PC-3 (cell line): Measurements from ENCODE around the gene HAND1. TPM values are rescaled to one million over a fixed set of nuclear protein-coding genes. Genes with fewer than 3 reads are reported as not detected.

Experiments used
- ATAC-seq: fragments of 200-7000 bp; cut with Tn5 transposase; 2 replicates; pipeline ENCODE4 v1.9.1; 2020; ENCODE audit warnings: mild to moderate bottlenecking, moderate library complexity
- BruUV-seq: library from RNA; stranded (reverse); fragments of 400-500 nt; replicated peaks from 2 replicates; lab custom pipeline; 2021; lab: Mats Ljungman, UMichigan
- CTCF ChIA-PET: fragments of 300-600 bp; sonication (Branson Sonifier 250); formaldehyde crosslinking; loops from one replicate; lab custom pipeline; 2022; ENCODE audit warnings: antibody characterized with exemption; lab: Charles Lee
- POLR2A ChIA-PET: fragments of 300-600 bp; sonication (Branson Sonifier 250); formaldehyde crosslinking; loops from one replicate; lab custom pipeline; 2022; ENCODE audit warnings: antibody characterized with exemption; ENCODE audit not compliant: unreplicated experiment; lab: Charles Lee
- DNase-seq: peaks from one replicate; pipeline ENCODE4 v3.0.0-alpha.2; 2015
- H2AFZ ChIP-seq: fragments of 300-600 bp; sonication (generic); 2 replicates; pipeline ENCODE4 v1.6.0; 2016; ENCODE audit warnings: antibody characterized with exemption, low read length
- H3F3A ChIP-seq: fragments of 300-600 bp; sonication (generic); one replicate; pipeline ENCODE4 v1.6.0; 2017; ENCODE audit warnings: antibody characterized with exemption, low read length, control low read depth, mild to moderate bottlenecking; ENCODE audit not compliant: unreplicated experiment
- H3K27ac ChIP-seq: fragments of 300-600 bp; sonication (generic); 2 replicates; pipeline ENCODE4 v1.5.1; 2016; ENCODE audit warnings: mild to moderate bottlenecking, low read length
- H3K27me3 ChIP-seq: fragments of 300-600 bp; sonication (generic); 2 replicates; pipeline ENCODE4 v1.6.1; 2016; ENCODE audit warnings: low read length, mixed read lengths
- H3K36me3 ChIP-seq: fragments of 300-600 bp; sonication (generic); 2 replicates; pipeline ENCODE4 v1.6.1; 2016; ENCODE audit warnings: low read depth, mixed run types, low read length, mixed read lengths
- H3K4me1 ChIP-seq: fragments of 300-600 bp; sonication (generic); 2 replicates; pipeline ENCODE4 v1.5.1; 2016; ENCODE audit warnings: low read length; ENCODE audit not compliant: insufficient read depth
- H3K4me2 ChIP-seq: fragments of 300-600 bp; sonication (generic); 2 replicates; pipeline ENCODE4 v1.6.0; 2016; ENCODE audit warnings: low read length
- H3K4me3 ChIP-seq: fragments of 300-600 bp; sonication (generic); 2 replicates; pipeline ENCODE4 v1.5.1; 2016; ENCODE audit warnings: mild to moderate bottlenecking, low read length, mixed read lengths
- H3K79me2 ChIP-seq: fragments of 300-600 bp; sonication (generic); 2 replicates; pipeline ENCODE4 v1.6.1; 2017; ENCODE audit warnings: low read length, mixed read lengths
- H3K9ac ChIP-seq: fragments of 300-600 bp; sonication (generic); 2 replicates; pipeline ENCODE4 v1.6.0; 2016; ENCODE audit warnings: mild to moderate bottlenecking, low read length
- H3K9me2 ChIP-seq: fragments of 300-600 bp; sonication (generic); replicated peaks from 2 replicates; pipeline ENCODE4 v1.6.1; 2016; ENCODE audit warnings: mixed run types, low read length, mixed read lengths
- H3K9me3 ChIP-seq: fragments of 300-600 bp; sonication (generic); 2 replicates; pipeline ENCODE4 v1.6.1; 2016; ENCODE audit warnings: low read length, mixed read lengths
- H4K20me1 ChIP-seq: fragments of 300-600 bp; sonication (generic); 2 replicates; pipeline ENCODE4 v1.6.1; 2016; ENCODE audit warnings: low read length, mixed read lengths
- EZH2 ChIP-seq: fragments of 300-600 bp; sonication (generic); IDR thresholded peaks from one replicate; pipeline ENCODE4 v1.6.1; 2017; ENCODE audit warnings: antibody characterized with exemption, mild to moderate bottlenecking, low read length; ENCODE audit not compliant: unreplicated experiment
- EZH2phosphoT487 ChIP-seq: fragments of 300-600 bp; sonication (generic); IDR thresholded peaks from 2 replicates; pipeline ENCODE4 v1.6.1; 2018; ENCODE audit warnings: mild to moderate bottlenecking, antibody characterized with exemption, low read length, borderline replicate concordance
- intact Hi-C: fragments of 100-400 bp; cut with micrococcal nuclease; formaldehyde crosslinking; loops from 2 replicates; pipeline ENCODE4 v1.9.0; 2023
- total RNA-seq: library from RNA; depleted of rRNA; stranded (reverse); fragments of >200 nt; gene quantifications from 2 replicates; pipeline ENCODE4 v1.2.3, GENCODE V29; 2014
- TF ChIP-seq, protein P1 (sequence below): fragments of 300-600 bp; sonication (generic); conservative IDR thresholded peaks from 2 replicates; pipeline ENCODE4 v1.5.1; 2017; ENCODE audit warnings: antibody characterized with exemption, low read depth, mild to moderate bottlenecking, low read length

The HAND1 gene
- total RNA-seq, 1 experiment from 2014 or later: not detected

DNA sequence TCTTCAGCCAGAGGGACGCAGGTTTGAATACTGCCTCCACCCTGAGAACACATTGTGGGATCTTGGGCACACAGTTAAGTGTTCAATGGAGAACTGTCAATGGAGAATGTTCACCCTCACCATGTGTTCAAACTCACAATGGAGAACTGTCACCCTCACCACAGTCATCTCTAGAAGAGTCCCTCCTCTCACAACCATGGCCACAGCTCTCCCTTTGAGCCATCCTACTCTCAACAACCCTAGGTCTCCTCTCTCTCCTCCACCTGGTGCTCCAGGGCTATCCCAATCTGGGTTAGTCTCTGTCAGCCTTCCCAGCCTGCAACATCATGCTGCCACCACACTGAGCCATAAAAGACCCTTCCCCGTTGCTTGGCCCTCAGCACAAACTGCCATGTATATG lies 36.3 kb upstream of the HAND1 start:
- H2AFZ ChIP-seq: no peak overlapping the region
- ChIA-PET POLR2A (no interaction called here), CTCF (no interaction called here)
- ATAC-seq (no peak), DNase-seq (no peak)
- BruUV-seq: no TSS peak
- H3K4me1 ChIP-seq: peaks cover 4% of the 10 kb centered on the region; the same call in 1 of the 2 replicates
- intact Hi-C loops: no loop called here
- H4K20me1 ChIP-seq: no peaks in the 10 kb centered on the region
- no peaks in the 10 kb centered on the region for H3K36me3 ChIP-seq
- no peaks in the 10 kb centered on the region for H3K9me2 ChIP-seq
- no peaks in the 10 kb centered on the region for H3K79me2 ChIP-seq
- H3F3A ChIP-seq: no peaks in the 10 kb centered on the region
- peaks cover 3% of the 10 kb centered on the region; the same call in 1 of the 2 replicates for H3K27me3 ChIP-seq
- no peak overlapping the region for H3K4me2 ChIP-seq
- H3K4me3 ChIP-seq: no peak overlapping the region
- H3K9ac ChIP-seq: no peak overlapping the region
- H3K27ac ChIP-seq: no peak overlapping the region
- H3K9me3 ChIP-seq: no peaks in the 10 kb centered on the region
- no peak for TF ChIP-seq EZH2phosphoT487
- TF ChIP-seq EZH2: no peak
- TF ChIP-seq, protein P1, sequence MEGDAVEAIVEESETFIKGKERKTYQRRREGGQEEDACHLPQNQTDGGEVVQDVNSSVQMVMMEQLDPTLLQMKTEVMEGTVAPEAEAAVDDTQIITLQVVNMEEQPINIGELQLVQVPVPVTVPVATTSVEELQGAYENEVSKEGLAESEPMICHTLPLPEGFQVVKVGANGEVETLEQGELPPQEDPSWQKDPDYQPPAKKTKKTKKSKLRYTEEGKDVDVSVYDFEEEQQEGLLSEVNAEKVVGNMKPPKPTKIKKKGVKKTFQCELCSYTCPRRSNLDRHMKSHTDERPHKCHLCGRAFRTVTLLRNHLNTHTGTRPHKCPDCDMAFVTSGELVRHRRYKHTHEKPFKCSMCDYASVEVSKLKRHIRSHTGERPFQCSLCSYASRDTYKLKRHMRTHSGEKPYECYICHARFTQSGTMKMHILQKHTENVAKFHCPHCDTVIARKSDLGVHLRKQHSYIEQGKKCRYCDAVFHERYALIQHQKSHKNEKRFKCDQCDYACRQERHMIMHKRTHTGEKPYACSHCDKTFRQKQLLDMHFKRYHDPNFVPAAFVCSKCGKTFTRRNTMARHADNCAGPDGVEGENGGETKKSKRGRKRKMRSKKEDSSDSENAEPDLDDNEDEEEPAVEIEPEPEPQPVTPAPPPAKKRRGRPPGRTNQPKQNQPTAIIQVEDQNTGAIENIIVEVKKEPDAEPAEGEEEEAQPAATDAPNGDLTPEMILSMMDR: no peak

DNA sequence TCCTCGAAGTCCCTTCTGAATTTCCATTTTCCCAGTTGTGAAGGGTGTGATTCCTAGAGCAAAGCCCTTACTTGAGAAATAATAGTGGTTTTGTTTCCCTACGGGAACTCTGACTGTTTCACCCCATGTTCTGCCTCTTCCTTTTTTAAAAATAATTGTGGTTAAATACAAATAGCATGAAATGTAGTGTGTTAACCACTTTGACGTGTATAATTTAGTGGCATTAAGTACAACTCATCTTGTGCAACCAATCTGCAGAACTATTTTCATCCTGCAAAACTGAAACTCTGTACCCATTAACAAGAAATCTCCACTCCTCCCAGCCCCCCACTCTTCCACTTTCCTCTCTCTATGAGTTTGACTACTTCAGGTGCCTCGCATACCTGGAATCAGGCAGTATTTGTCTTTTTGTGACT lies 35.6 kb upstream of the HAND1 start:
- Histone ChIP-seq H3K9ac (no peak overlapping the region), H3K4me3 (no peak overlapping the region), H3K79me2 (no peaks in the 10 kb centered on the region), H4K20me1 (no peaks in the 10 kb centered on the region), H3K9me3 (no peaks in the 10 kb centered on the region), H3F3A (no peaks in the 10 kb centered on the region), H3K9me2 (no peaks in the 10 kb centered on the region), H3K4me2 (no peak overlapping the region), H2AFZ (no peak overlapping the region), H3K4me1 (no peaks in the 10 kb centered on the region), H3K27ac (no peak overlapping the region), H3K36me3 (no peaks in the 10 kb centered on the region), H3K27me3 (peaks cover 3% of the 10 kb centered on the region; the same call in 1 of the 2 replicates)
- ChIA-PET POLR2A (no interaction called here), CTCF (no interaction called here)
- no peak for ATAC-seq
- DNase-seq: no peak
- no TSS peak for BruUV-seq
- TF ChIP-seq EZH2phosphoT487: no peak
- no peak for TF ChIP-seq EZH2
- TF ChIP-seq, protein P1: no peak
- intact Hi-C loops: no loop called here

DNA sequence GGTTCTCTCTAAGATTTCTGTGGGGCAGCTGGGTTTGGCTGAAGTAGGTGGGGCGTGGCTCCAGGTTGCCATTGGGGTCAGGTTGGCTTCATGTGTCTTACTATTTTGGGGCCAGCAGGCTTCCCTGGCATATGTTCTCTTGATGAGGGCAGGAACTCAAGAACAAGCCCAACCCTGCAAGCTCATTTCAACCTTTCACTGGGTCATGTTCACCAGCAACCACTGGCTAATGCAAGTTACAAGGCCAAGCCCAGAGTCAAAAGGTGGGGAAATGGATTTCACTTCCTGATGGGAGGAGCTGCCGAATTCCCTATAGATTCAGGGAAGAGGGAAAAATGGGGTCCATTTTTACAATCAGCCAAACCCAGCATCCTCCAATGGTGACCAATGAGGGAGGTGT lies 34.0 kb upstream of the HAND1 start:
- CTCF ChIA-PET: no interaction called here

More for the DNA sequence above, 34.0 kb upstream of the HAND1 start:
- Histone ChIP-seq H3K4me3 (no peak overlapping the region), H3K4me2 (no peak overlapping the region), H4K20me1 (no peaks in the 10 kb centered on the region), H3K4me1 (no peaks in the 10 kb centered on the region), H3K36me3 (no peaks in the 10 kb centered on the region), H2AFZ (no peak overlapping the region), H3K9me3 (no peaks in the 10 kb centered on the region), H3K79me2 (no peaks in the 10 kb centered on the region), H3K27me3 (peaks cover 3% of the 10 kb centered on the region; the same call in 1 of the 2 replicates), H3K9ac (no peak overlapping the region), H3K9me2 (no peaks in the 10 kb centered on the region), H3F3A (no peaks in the 10 kb centered on the region), H3K27ac (no peak overlapping the region)
- DNase-seq (no peak), ATAC-seq (no peak)
- intact Hi-C loops: no loop called here
- TF ChIP-seq EZH2phosphoT487 (no peak), EZH2 (no peak)
- TF ChIP-seq, protein P1: no peak
- POLR2A ChIA-PET: no interaction called here
- no TSS peak for BruUV-seq
